Suprapubic skin (tissue), 2 donors: ENCODE data around the gene COL23A1.
"Not testable (repeated sequence)": the region's sequence is repeated elsewhere in the genome, so short reads cannot be mapped to it uniquely, and the experiment has no call there.

Experiments used
- EP300 ChIP-seq: sonication (generic); formaldehyde crosslinking; IDR thresholded peaks from one replicate; pipeline ENCODE4 v1.6.1; 2017; ENCODE audit warnings: antibody characterized with exemption
- POLR2A ChIP-seq, 2 donors: fragments of 450-650 bp; IDR thresholded peaks; one replicate each; pipeline ENCODE4 v1.6.1; 2017; ENCODE audit warnings: antibody characterized with exemption in 2 of 2, mild to moderate bottlenecking in 2 of 2, moderate library complexity in 2 of 2

- not testable (repeated sequence) for TF ChIP-seq POLR2A (IDR thresholded peaks at IDR 0.05); EP300
Observed at GRCh38 chr5:178229111-178229510, 361.1 kb downstream of the COL23A1 start.
